Medulla oblongata (tissue), 1 donor: ENCODE data around the gene RIBC2.
"Not testable (repeated sequence)": the region's sequence is repeated elsewhere in the genome, so short reads cannot be mapped to it uniquely, and the experiment has no call there.

Source experiments
- DNase-seq: peaks from one replicate; pipeline ENCODE4 v3.0.0-alpha.2; 2015; ENCODE audit errors: extremely low spot score

Gene RIBC2

DNA sequence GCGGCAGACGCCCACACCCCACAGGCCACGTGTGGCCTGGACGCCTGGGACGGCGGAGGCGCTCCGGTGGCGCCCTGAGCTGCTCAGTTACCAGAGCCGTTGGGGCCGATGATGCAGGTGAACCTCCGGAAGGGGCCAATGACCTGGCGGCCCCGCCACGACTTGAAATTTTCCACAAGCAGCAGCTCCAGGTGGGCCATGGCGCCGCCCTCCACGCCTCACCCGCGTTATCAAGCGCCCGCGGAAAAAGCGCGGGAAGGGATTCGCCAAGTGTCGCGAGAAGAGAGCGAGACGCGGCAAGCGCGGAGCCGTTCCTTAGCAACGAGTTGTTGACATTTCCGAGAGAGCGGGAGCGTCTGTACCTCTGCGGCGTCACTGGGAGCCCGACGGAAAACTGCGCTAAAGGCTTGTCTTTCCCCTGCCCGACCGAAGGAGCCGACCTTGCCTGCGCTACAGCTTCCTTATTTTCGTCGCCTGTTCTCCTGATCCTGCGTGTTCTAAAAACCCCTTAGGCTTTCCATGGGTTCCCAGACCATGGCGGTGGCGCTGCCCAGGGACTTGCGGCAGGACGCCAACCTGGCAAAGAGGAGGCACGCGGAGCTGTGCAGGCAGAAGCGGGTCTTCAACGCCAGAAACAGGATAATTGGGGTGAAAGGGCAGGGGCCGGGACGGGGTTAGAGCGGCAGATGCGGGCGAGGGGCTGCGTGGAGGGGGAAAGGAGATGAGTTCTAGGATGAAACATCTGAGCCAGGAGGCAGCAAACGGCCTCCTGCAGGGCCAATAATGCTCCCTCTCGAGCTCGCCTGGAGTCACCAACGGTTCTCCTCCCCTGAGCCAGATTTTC is at the start of gene RIBC2, which contains the start of gene SMC1B:
Gene RIBC2, plus strand, starts transcription at position 326 of the 844 bp plus-strand sequence. Its CDS starts 194 bp downstream, at position 520.
Gene SMC1B, minus strand, starts transcription at position 232 of the 844 bp plus-strand sequence. Its CDS starts 32 bp downstream, at position 200.
- peak; percentile 61 for DNase-seq

- DNase-seq, result no peak
Measured at GRCh38 chr22:45366713-45367112, 46.8 kb upstream of the RIBC2 start.

DNA sequence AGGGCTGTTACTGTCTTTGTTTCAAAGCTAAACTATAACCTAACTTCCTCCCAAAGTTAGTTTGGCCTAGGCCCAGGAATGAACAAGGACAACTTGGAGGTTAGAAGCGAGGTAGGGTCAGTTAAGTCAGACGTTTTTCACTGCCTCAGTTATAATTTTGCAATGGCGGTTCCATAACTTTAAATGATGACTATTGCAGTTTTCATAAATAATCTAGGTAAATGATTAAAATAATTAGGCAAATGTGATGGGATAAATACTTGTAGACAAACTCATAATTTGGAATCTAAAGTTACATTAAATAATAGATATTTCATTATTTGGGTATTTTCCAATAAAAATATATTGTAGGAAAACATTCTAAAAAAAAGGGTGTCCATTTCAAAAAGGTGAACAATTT is 39.9 kb upstream of the RIBC2 start:
- not testable (repeated sequence) for DNase-seq

GRCh38 chr22:45376009-45376408 is 37.5 kb upstream of the RIBC2 start:
- no peak for DNase-seq

- DNase-seq, result no peak
Measured at GRCh38 chr22:45376703-45377102, 36.8 kb upstream of the RIBC2 start.

DNA sequence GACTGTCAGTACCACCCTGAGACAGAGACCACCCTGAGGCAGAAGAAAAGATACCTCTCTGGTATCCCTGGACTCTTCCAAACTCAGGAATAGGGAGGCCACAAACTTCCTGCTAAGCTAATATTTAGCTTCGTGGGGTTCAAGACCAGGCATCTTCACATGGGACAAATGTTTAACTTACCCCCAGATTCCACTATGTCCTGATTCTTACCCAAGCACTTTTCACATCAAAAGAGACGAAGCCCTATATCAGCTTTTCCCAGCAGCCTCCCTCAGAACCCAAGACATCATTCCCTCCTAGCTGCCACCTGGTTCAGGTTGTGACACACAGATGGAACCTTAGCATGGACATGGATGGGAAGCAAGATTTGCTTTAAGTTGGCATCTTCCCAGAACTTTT is 32.1 kb upstream of the RIBC2 start:
- no peak for DNase-seq

GRCh38 chr22:45389546-45389945 is 23.9 kb upstream of the RIBC2 start:
- DNase-seq, result no peak

- no peak for DNase-seq
Measured at GRCh38 chr22:45397806-45398205, 15.7 kb upstream of the RIBC2 start.

DNA sequence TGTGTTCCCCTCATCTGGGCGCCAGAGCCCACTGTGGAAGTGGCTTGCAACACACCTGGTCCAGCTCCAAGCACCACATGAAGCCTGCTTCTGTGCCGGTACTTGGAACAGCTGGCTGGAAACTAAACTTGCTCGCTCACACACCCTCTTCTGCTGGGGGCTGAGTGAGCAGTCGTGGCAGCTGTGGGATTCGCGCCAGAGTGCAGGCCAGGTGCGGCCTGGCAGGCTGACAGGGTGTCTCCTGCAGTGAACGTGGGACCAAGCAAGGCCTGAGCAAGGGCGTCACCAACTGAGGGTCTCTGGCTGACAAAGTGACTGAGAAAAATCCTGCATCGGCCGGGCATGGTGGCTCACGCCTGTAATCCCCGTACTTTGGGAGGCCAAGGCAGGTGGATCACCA is 15.3 kb upstream of the RIBC2 start:
- no peak for DNase-seq

GRCh38 chr22:45399712-45400445 is 13.6 kb upstream of the RIBC2 start:
- no peak for DNase-seq

- no peak for DNase-seq
Measured at GRCh38 chr22:45402466-45402985, 11.0 kb upstream of the RIBC2 start.

DNA sequence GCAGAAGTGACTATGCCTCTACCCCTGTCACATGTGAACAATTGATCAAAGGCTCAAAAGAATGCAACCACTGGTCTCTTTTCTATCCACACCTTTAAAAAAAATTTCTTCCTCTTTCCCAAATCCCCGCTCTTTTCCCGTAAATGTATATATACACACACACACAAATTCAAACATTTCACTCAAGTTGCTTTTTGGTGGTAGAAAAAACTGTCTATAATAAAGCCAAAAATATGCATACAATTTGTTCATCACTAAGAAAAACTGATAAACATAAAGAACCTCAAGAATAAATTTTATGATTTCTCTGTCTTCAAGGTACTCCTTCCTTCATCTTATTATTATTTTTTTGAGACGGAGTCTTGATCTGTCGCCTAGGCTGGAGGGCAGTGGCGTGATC is 5.7 kb upstream of the RIBC2 start:
- no peak for DNase-seq

DNA sequence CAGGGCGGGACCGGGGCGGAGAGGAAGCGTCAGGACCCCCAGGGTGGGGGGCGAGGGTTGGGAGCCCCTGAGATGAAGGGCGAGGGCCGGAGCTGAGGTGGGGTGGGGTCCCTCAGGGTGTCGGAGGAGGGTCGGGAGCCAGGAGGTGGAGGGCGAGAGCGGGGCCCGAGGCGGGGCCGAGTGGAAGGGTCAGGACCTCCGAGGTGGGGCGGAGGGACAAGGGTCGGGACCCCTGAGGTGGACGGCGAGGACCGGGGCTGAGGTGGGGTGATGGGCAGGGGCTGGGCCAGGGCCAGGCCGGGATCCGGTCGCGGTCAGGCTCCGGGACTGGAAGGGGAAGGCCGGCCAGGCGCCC is 503 bp upstream of the RIBC2 start:
- no peak for DNase-seq

- DNase-seq, result no peak
Measured at GRCh38 chr22:45418056-45418769, 4.7 kb downstream of the RIBC2 start.

DNA sequence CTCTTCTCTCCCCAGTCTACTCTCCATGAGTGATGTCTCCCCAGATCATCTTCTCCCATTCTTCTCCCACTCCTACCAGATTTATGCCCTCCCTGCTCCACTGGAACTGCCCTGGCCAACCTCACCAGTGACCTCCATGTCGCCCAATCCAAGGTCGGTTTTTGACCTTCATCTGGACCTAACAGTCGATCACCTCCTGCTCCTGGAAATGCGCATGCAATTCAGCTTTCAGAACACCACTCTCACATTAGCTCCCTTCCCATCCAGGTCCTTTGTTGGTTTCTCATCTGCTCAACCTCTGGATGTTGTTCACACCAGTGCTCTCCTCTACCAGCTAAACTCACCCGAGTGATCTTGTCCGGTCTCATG is 5.3 kb downstream of the RIBC2 start:
- DNase-seq, result no peak

- no peak for DNase-seq
Measured at GRCh38 chr22:45420011-45420410, 6.5 kb downstream of the RIBC2 start.

GRCh38 chr22:45420539-45420938 is 7.0 kb downstream of the RIBC2 start:
- DNase-seq, result no peak

DNA sequence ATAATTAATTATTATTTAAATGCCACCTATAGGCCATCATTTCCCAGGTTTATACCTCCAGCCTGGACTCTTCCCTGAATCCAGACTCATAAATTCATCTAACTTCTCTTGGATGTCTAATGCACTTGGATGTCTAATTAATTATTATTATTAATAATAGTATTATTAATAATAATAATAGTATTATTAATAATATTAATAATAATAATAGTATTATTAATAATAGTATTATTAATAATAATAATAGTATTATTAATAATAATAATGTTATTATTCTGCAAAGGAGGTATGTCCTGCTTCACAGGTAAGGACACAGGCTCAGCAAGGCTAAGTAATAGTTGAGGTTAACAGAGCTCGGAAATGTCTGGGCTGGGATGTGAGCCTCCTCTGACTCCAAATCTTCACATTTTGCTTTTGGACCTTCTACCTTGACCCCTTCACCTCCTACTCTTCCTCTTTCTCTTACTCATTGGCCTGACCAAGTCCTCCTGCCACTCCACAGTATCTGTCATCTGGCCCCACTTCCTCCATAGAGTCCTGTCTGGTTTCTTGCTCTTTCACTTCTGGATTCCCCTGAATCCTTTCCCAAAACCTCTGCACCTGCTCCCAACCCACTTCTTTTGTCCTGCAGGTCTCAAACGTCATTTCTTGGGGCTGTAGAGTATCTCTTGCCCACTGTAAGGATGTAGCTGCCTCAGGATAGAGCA is 8.0 kb downstream of the RIBC2 start:
- DNase-seq, result no peak

GRCh38 chr22:45422237-45422983 is 8.9 kb downstream of the RIBC2 start:
- no peak for DNase-seq

DNA sequence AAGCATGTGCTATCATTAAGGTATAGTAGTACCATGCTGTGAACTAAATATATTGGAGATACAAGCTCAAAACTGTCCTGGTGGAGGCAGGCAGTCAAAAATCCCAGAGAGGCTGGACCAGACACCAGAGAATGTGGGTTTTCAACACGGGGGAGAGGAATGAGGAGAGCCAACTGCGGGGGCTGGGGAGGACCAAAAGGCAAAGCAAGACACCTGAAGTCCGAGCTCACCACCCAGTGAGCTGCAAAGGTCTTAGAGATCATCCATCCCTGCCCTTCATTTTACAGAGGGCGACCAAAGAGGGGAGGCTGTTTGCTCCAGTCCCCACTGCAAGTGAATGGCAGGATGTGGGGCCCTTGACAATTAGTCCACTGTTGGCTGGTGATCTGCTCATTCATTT is 10.0 kb downstream of the RIBC2 start:
- no peak for DNase-seq

GRCh38 chr22:45424241-45424731 is 10.8 kb downstream of the RIBC2 start:
- DNase-seq, result peak; percentile 9
